B cell (primary cell): ENCODE measurements around the gene ORM1. TPM values are rescaled to one million over a fixed set of nuclear protein-coding genes. Genes with fewer than 3 reads are reported as not detected.

Experiments
- ATAC-seq: fragments of 200-7000 bp; cut with Tn5 transposase; one replicate; pipeline ENCODE4 v1.10.0; 2021; ENCODE audit warnings: low read depth, mild to moderate bottlenecking, moderate number of reproducible peaks, moderate library complexity
- CTCF ChIA-PET: fragments of 350-600 bp; sonication (Branson Sonifier 250); formaldehyde crosslinking; loops from one replicate; lab custom pipeline; 2021; ENCODE audit warnings: antibody characterized with exemption, inconsistent platforms; lab: Charles Lee
- POLR2A ChIA-PET: fragments of 350-600 bp; sonication (Branson Sonifier 250); formaldehyde crosslinking; loops from one replicate; lab custom pipeline; 2021; ENCODE audit warnings: antibody characterized with exemption; lab: Charles Lee
- DNase-seq: peaks from one replicate; pipeline ENCODE4 v3.0.0; 2013
- H2AFZ ChIP-seq: 2 replicates; pipeline ENCODE4 v1.6.1; 2012; ENCODE audit warnings: mild to moderate bottlenecking, low read depth, low read length; ENCODE audit not compliant: insufficient read depth, poor library complexity, severe bottlenecking
- H3K27ac ChIP-seq, 2 donors: 1 replicate in 1 of 2; 2 replicates in 1 of 2; pipeline ENCODE4 v1.5.1; 2012 to 2013; ENCODE audit warnings: low read length in 2 of 2, mild to moderate bottlenecking in 2 of 2, moderate library complexity in 1 of 2
- H3K27me3 ChIP-seq, 4 experiments: fragments of 200-600 bp in 1 of 4; sonication (generic) in 1 of 4; replicated peaks in 1 of 4; 1 replicate in 2 of 4; 2 replicates in 2 of 4; pipeline versions ENCODE4 v1.6.1 to v1.7.0; 2013 to 2016; ENCODE audit warnings: low read length in 3 of 4, mild to moderate bottlenecking in 2 of 4, mixed read lengths in 1 of 4, moderate library complexity in 1 of 4; ENCODE audit not compliant: insufficient read depth in 4 of 4, control insufficient read depth in 3 of 4; ENCODE audit errors: control extremely low read depth in 1 of 4
- H3K36me3 ChIP-seq, 2 experiments: replicated peaks in 1 of 2; 1 replicate in 1 of 2; 2 replicates in 1 of 2; pipeline versions ENCODE4 v1.6.1 to v1.7.1; 2013; ENCODE audit warnings: low read length in 1 of 2; ENCODE audit not compliant: insufficient read depth in 2 of 2, control insufficient read depth in 1 of 2; ENCODE audit errors: control extremely low read depth in 1 of 2, extremely low read depth in 1 of 2
- H3K4me1 ChIP-seq, 2 donors: fragments of 200-600 bp in 1 of 2; sonication (generic) in 1 of 2; 1 replicate in 1 of 2; 2 replicates in 1 of 2; pipeline versions ENCODE4 v1.5.1 to v1.6.1; 2013 to 2017; ENCODE audit warnings: low read length in 2 of 2; ENCODE audit not compliant: control insufficient read depth in 2 of 2, insufficient read depth in 2 of 2
- H3K4me2 ChIP-seq: replicated peaks from 2 replicates; pipeline ENCODE3; 2012; ENCODE audit warnings: mild to moderate bottlenecking, low read depth, low read length; ENCODE audit not compliant: poor library complexity, severe bottlenecking
- H3K4me3 ChIP-seq, 5 experiments: fragments of 200-600 bp in 1 of 5; sonication (generic) in 1 of 5; 1 replicate in 3 of 5; 2 replicates in 2 of 5; pipeline versions ENCODE4 v1.5.1 to v1.7.0; 2011 to 2016; ENCODE audit warnings: low read length in 4 of 5, mild to moderate bottlenecking in 4 of 5, low read depth in 2 of 5, control low read depth in 1 of 5, moderate library complexity in 1 of 5; ENCODE audit not compliant: insufficient read depth in 1 of 5; ENCODE audit errors: control extremely low read depth in 1 of 5, extremely low read depth in 1 of 5
- H3K79me2 ChIP-seq: fragments of 200-600 bp; sonication (generic); one replicate; pipeline ENCODE4 v1.6.0; 2016; ENCODE audit warnings: low read length; ENCODE audit not compliant: control insufficient read depth, insufficient read depth
- H3K9ac ChIP-seq: fragments of 200-600 bp; sonication (generic); 2 replicates; pipeline ENCODE4 v1.6.1; 2017; ENCODE audit warnings: mild to moderate bottlenecking, low read length, moderate library complexity
- H3K9me3 ChIP-seq, 3 donors: one replicate each; pipeline versions ENCODE4 v1.6.1 to v1.7.1; 2013; ENCODE audit warnings: low read length in 2 of 3; ENCODE audit not compliant: control insufficient read depth in 2 of 3, insufficient read depth in 1 of 3; ENCODE audit errors: control extremely low read depth in 1 of 3
- H4K20me1 ChIP-seq: 2 replicates; pipeline ENCODE4 v1.6.0; 2012; ENCODE audit warnings: mild to moderate bottlenecking, low read length; ENCODE audit not compliant: insufficient read depth, control insufficient read depth, poor library complexity, severe bottlenecking
- H3K27ac Mint-ChIP-seq: one replicate; pipeline ENCODE4 v1.8.0; 2021; ENCODE audit warnings: mixed read lengths
- H3K27me3 Mint-ChIP-seq: one replicate; pipeline ENCODE4 v1.8.0; 2021; ENCODE audit warnings: mixed read lengths
- H3K4me1 Mint-ChIP-seq: one replicate; pipeline ENCODE4 v1.8.0; 2021; ENCODE audit warnings: mixed read lengths
- H3K4me3 Mint-ChIP-seq: one replicate; pipeline ENCODE4 v1.8.0; 2021; ENCODE audit warnings: mixed read lengths
- H3K9me3 Mint-ChIP-seq: one replicate; pipeline ENCODE4 v1.8.0; 2022; ENCODE audit warnings: mixed read lengths; ENCODE audit not compliant: insufficient read depth
- EZH2 ChIP-seq: IDR thresholded peaks from 2 replicates; pipeline ENCODE4 v1.6.1; 2012; ENCODE audit warnings: borderline replicate concordance, low read depth, mild to moderate bottlenecking, moderate library complexity, low read length; ENCODE audit not compliant: insufficient read depth, poor library complexity, severe bottlenecking
- WGBS: methylation state at CpG from one replicate; pipeline ENCODE4 v1.1.5; 2013; ENCODE audit warnings: missing lambda C conversion rate; ENCODE audit not compliant: insufficient coverage; 5-methylcytosine and 5-hydroxymethylcytosine counted together
- intact Hi-C: fragments of 100-400 bp; cut with micrococcal nuclease; formaldehyde crosslinking; loops from one replicate; pipeline ENCODE4 v1.10.0; 2022
- polyA plus RNA-seq: library from polyadenylated mRNA; depleted of rRNA; stranded (reverse); fragments of >200 nt; gene quantifications from 2 replicates; pipeline ENCODE4 v1.2.3, GENCODE V29; 2012
- total RNA-seq, 2 donors: library from RNA; stranded (reverse); fragments of 120-200 nt in 1 of 2; gene quantifications; 1 replicate in 1 of 2; 2 replicates in 1 of 2; pipeline versions ENCODE4 v1.2.3 to v1.2.4, GENCODE V29; 2013 to 2022
- TF ChIP-seq, protein P1 (sequence below): fragments of 200-600 bp; IDR thresholded peaks from one replicate; pipeline ENCODE4 v1.8.0; 2022; ENCODE audit warnings: antibody characterized with exemption, mild to moderate bottlenecking

ORM1 gene
- total and polyA plus RNA-seq, 2 donors (not counting 1 experiment from before 2014, with no cell fraction given) = 0.13 TPM; not detected in 1

- H3K4me3 Mint-ChIP-seq = no peak overlapping the region
- Histone ChIP-seq H3K36me3 (no peaks in the 10 kb centered on the region), H2AFZ (no peak overlapping the region), H3K9ac (no peak overlapping the region), H4K20me1 (no peaks in the 10 kb centered on the region), H3K4me1 (no peaks in the 10 kb centered on the region), H3K27ac (no peak overlapping the region), H3K4me3 (no peak overlapping the region), H3K4me2 (no peak overlapping the region), H3K9me3 (no peaks in the 10 kb centered on the region), H3K79me2 (no peaks in the 10 kb centered on the region), H3K27me3 (no peaks in the 10 kb centered on the region)
- POLR2A ChIA-PET = no interaction called here
- no peaks in the 10 kb centered on the region for H3K9me3 Mint-ChIP-seq
- ATAC-seq (no peak), DNase-seq (no peak)
- TF ChIP-seq EZH2 = no peak
- H3K4me1 Mint-ChIP-seq = no peaks in the 10 kb centered on the region
- WGBS = 85% methylated on average over 16 of the region's 18 CpGs
- no peak overlapping the region for H3K27ac Mint-ChIP-seq
- CTCF ChIA-PET = no interaction called here
- intact Hi-C loops = no loop called here
- peaks cover 15% of the 10 kb centered on the region for H3K27me3 Mint-ChIP-seq
These were observed 45.7 kb upstream of the ORM1 start for GRCh38 chr9:114276908-114277821.

- intact Hi-C loops = no loop called here
- H3K27ac Mint-ChIP-seq = no peak overlapping the region
- DNase-seq = no peak
These were observed 44.5 kb upstream of the ORM1 start for GRCh38 chr9:114278356-114278755.

More at GRCh38 chr9:114278356-114278755, 44.5 kb upstream of the ORM1 start:
- Mint-ChIP-seq H3K4me3 (no peak overlapping the region), H3K4me1 (no peaks in the 10 kb centered on the region), H3K9me3 (no peaks in the 10 kb centered on the region), H3K27me3 (peaks cover 10% of the 10 kb centered on the region)
- ChIA-PET POLR2A (no interaction called here), CTCF (no interaction called here)
- TF ChIP-seq, protein P1, sequence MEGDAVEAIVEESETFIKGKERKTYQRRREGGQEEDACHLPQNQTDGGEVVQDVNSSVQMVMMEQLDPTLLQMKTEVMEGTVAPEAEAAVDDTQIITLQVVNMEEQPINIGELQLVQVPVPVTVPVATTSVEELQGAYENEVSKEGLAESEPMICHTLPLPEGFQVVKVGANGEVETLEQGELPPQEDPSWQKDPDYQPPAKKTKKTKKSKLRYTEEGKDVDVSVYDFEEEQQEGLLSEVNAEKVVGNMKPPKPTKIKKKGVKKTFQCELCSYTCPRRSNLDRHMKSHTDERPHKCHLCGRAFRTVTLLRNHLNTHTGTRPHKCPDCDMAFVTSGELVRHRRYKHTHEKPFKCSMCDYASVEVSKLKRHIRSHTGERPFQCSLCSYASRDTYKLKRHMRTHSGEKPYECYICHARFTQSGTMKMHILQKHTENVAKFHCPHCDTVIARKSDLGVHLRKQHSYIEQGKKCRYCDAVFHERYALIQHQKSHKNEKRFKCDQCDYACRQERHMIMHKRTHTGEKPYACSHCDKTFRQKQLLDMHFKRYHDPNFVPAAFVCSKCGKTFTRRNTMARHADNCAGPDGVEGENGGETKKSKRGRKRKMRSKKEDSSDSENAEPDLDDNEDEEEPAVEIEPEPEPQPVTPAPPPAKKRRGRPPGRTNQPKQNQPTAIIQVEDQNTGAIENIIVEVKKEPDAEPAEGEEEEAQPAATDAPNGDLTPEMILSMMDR = no peak
- no peak for TF ChIP-seq EZH2
- no peak overlapping the region for H3K9ac ChIP-seq
- H3K4me2 ChIP-seq = no peak overlapping the region
- no peaks in the 10 kb centered on the region for H3K79me2 ChIP-seq
- no CpG with 5 or more reads among the region's 3 CpGs for WGBS
- H3K36me3 ChIP-seq = no peaks in the 10 kb centered on the region
- H3K4me1 ChIP-seq = no peaks in the 10 kb centered on the region
- no peak overlapping the region for H3K4me3 ChIP-seq
- no peak overlapping the region for H3K27ac ChIP-seq
- no peaks in the 10 kb centered on the region for H4K20me1 ChIP-seq
- H2AFZ ChIP-seq = no peak overlapping the region
- no peak for ATAC-seq
- no peaks in the 10 kb centered on the region for H3K9me3 ChIP-seq
- no peaks in the 10 kb centered on the region for H3K27me3 ChIP-seq
